Measurements from ENCODE around the gene DNAH14. TPM values are rescaled to one million over a fixed set of nuclear protein-coding genes. Genes with fewer than 3 reads are reported as not detected.
"Not testable (repeated sequence)": the region's sequence is repeated elsewhere in the genome, so short reads cannot be mapped to it uniquely, and the experiment has no call there.

DNAH14 gene
- total and polyA plus RNA-seq, 2 donors (not counting 1 experiment from before 2014, with no cell fraction given), result not detected

GRCh38 chr1:225159793-225160192, 230.3 kb downstream of the DNAH14 start:
- no peak overlapping the region for H3K4me2 ChIP-seq (replicated peaks; ENCODE audit: low read depth, low read length, poor library complexity, severe bottlenecking)
- no peak overlapping the region for H3K27ac ChIP-seq (ENCODE audit: low read length in 2 of 2)
- H3K9me3 ChIP-seq (ENCODE audit: control extremely low read depth in 1 of 3, control insufficient read depth in 2 of 3, insufficient read depth in 1 of 3, low read length in 2 of 3), result no peaks in the 10 kb centered on the region
- Mint-ChIP-seq H3K27me3 (peaks cover 3% of the 10 kb centered on the region), H3K4me1 (peaks cover 10% of the 10 kb centered on the region), H3K9me3 (ENCODE audit: insufficient read depth) (no peaks in the 10 kb centered on the region), H3K4me3 (no peak overlapping the region), H3K27ac (no peak overlapping the region)
- ChIA-PET POLR2A (no interaction called here), CTCF (no interaction called here)
- no peaks in the 10 kb centered on the region for H3K4me1 ChIP-seq (ENCODE audit: control insufficient read depth in 2 of 2, insufficient read depth in 2 of 2, low read length in 2 of 2)
- no peak for DNase-seq
- no peaks in the 10 kb centered on the region for H3K27me3 ChIP-seq (replicated peaks in 1 of 4; ENCODE audit: control extremely low read depth in 1 of 4, control insufficient read depth in 3 of 4, insufficient read depth in 4 of 4, low read length in 3 of 4)
- intact Hi-C loops (cut with micrococcal nuclease), result no loop called here
- no CpG with 5 or more reads among the region's 1 CpG for WGBS (ENCODE audit: insufficient coverage)
- TF ChIP-seq EZH2 (IDR thresholded peaks at IDR 0.05; ENCODE audit: borderline replicate concordance, insufficient read depth, low read depth, low read length, poor library complexity, severe bottlenecking) (no peak), CTCF (IDR thresholded peaks at IDR 0.05) (no peak)
- no peak overlapping the region for H3K9ac ChIP-seq (ENCODE audit: low read length)
- no peak overlapping the region for H2AFZ ChIP-seq (ENCODE audit: insufficient read depth, low read depth, low read length, poor library complexity, severe bottlenecking)
- no peaks in the 10 kb centered on the region for H3K36me3 ChIP-seq (replicated peaks in 1 of 2; ENCODE audit: control extremely low read depth in 1 of 2, control insufficient read depth in 1 of 2, extremely low read depth in 1 of 2, insufficient read depth in 2 of 2, low read length in 1 of 2)
- H3K79me2 ChIP-seq (ENCODE audit: control insufficient read depth, insufficient read depth, low read length), result no peaks in the 10 kb centered on the region
- ATAC-seq (ENCODE audit: low read depth), result no peak
- H3K4me3 ChIP-seq (ENCODE audit: control extremely low read depth in 1 of 5, extremely low read depth in 1 of 5, insufficient read depth in 1 of 5, low read depth in 2 of 5, low read length in 4 of 5), result no peak overlapping the region
- H4K20me1 ChIP-seq (ENCODE audit: control insufficient read depth, insufficient read depth, low read length, poor library complexity, severe bottlenecking), result no peaks in the 10 kb centered on the region

- H3K27ac Mint-ChIP-seq; intact Hi-C loops (cut with micrococcal nuclease); H3K4me2 ChIP-seq (replicated peaks; ENCODE audit: low read depth, low read length, poor library complexity, severe bottlenecking); CTCF ChIA-PET; H3K36me3 ChIP-seq (replicated peaks in 1 of 2; ENCODE audit: control extremely low read depth in 1 of 2, control insufficient read depth in 1 of 2, extremely low read depth in 1 of 2, insufficient read depth in 2 of 2, low read length in 1 of 2); H3K9ac ChIP-seq (ENCODE audit: low read length); H3K4me1 Mint-ChIP-seq; H4K20me1 ChIP-seq (ENCODE audit: control insufficient read depth, insufficient read depth, low read length, poor library complexity, severe bottlenecking); H3K27me3 Mint-ChIP-seq; POLR2A ChIA-PET; DNase-seq; H3K79me2 ChIP-seq (ENCODE audit: control insufficient read depth, insufficient read depth, low read length); H3K27ac ChIP-seq (ENCODE audit: low read length in 2 of 2); H3K27me3 ChIP-seq (replicated peaks in 1 of 4; ENCODE audit: control extremely low read depth in 1 of 4, control insufficient read depth in 3 of 4, insufficient read depth in 4 of 4, low read length in 3 of 4); H3K4me3 Mint-ChIP-seq; H3K9me3 ChIP-seq (ENCODE audit: control extremely low read depth in 1 of 3, control insufficient read depth in 2 of 3, insufficient read depth in 1 of 3, low read length in 2 of 3); H3K4me1 ChIP-seq (ENCODE audit: control insufficient read depth in 2 of 2, insufficient read depth in 2 of 2, low read length in 2 of 2); H2AFZ ChIP-seq (ENCODE audit: insufficient read depth, low read depth, low read length, poor library complexity, severe bottlenecking); ATAC-seq (ENCODE audit: low read depth); H3K4me3 ChIP-seq (ENCODE audit: control extremely low read depth in 1 of 5, extremely low read depth in 1 of 5, insufficient read depth in 1 of 5, low read depth in 2 of 5, low read length in 4 of 5): not testable (repeated sequence)
- peaks cover 28% of the 10 kb centered on the region for H3K9me3 Mint-ChIP-seq (ENCODE audit: insufficient read depth)
- WGBS (ENCODE audit: insufficient coverage), result 88% methylated on average over 3 of the region's 3 CpGs
Measured at GRCh38 chr1:225177409-225177808, 247.9 kb downstream of the DNAH14 start.

Data from B cell (primary cell).